IMR-90 (cell line): ENCODE measurements around the gene SBK3.

Experiments
- CTCF ChIP-seq: conservative IDR thresholded peaks from 2 replicates; pipeline ENCODE4 v1.5.1; 2012; ENCODE audit warnings: mild to moderate bottlenecking, low read depth, low read length, improper control_type of control experiment
- FOS ChIP-seq: fragments of 150-350 bp; IDR thresholded peaks from 2 replicates; pipeline ENCODE4 v1.6.1; 2016; ENCODE audit warnings: low read depth, low read length
- POLR2A ChIP-seq: IDR thresholded peaks from 2 replicates; pipeline ENCODE4 v1.6.1; 2012; ENCODE audit warnings: mild to moderate bottlenecking, low read depth, low read length
- RCOR1 ChIP-seq: IDR thresholded peaks from 2 replicates; pipeline ENCODE4 v1.6.1; 2012; ENCODE audit warnings: mild to moderate bottlenecking, low read length, improper control_type of control experiment; ENCODE audit not compliant: insufficient replicate concordance

GRCh38 chr19:55585658-55586339 lies 40.5 kb upstream of the SBK3 start:
- TF ChIP-seq CTCF = no peak
- no peak for TF ChIP-seq FOS
- TF ChIP-seq RCOR1 = no peak
- no peak for TF ChIP-seq POLR2A
